Testis (tissue), 2 donors: ENCODE measurements around the gene SPPL2B.

ENCODE experiments used
- POLR2A ChIP-seq: fragments of 450-650 bp; IDR thresholded peaks from one replicate; pipeline ENCODE4 v1.6.1; 2017; ENCODE audit warnings: antibody characterized with exemption, mild to moderate bottlenecking, moderate library complexity
- TF ChIP-seq, protein P1 (sequence below), 3 experiments: fragments of 450-650 bp in 2 of 3; fragments of 200-600 bp in 1 of 3; sonication (generic) in 1 of 3; IDR thresholded peaks; one replicate each; pipeline ENCODE4 v1.5.1; 2016 to 2019; ENCODE audit warnings: antibody characterized with exemption in 3 of 3, mild to moderate bottlenecking in 2 of 3, moderate library complexity in 1 of 3

DNA sequence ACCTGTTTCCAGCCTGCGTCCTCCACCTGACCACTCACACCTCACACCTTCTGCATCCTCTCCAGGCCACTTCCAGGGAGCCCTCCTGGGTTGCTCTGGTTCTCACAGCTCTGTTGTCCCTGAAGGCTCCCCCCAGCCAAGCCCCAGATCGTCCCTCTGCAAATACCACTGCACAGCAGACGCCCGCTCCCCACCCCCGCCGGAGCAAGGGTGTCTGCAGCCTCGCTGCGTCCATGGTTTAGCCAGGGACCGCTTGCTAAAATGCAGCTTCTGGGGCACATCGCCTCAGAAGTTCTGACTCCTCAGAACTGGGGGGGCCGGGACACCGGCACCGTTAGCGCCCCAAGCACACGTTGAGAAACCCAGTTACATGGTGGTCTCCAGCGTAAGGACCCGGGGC, 21.5 kb upstream of the SPPL2B start:
- TF ChIP-seq, protein P1, sequence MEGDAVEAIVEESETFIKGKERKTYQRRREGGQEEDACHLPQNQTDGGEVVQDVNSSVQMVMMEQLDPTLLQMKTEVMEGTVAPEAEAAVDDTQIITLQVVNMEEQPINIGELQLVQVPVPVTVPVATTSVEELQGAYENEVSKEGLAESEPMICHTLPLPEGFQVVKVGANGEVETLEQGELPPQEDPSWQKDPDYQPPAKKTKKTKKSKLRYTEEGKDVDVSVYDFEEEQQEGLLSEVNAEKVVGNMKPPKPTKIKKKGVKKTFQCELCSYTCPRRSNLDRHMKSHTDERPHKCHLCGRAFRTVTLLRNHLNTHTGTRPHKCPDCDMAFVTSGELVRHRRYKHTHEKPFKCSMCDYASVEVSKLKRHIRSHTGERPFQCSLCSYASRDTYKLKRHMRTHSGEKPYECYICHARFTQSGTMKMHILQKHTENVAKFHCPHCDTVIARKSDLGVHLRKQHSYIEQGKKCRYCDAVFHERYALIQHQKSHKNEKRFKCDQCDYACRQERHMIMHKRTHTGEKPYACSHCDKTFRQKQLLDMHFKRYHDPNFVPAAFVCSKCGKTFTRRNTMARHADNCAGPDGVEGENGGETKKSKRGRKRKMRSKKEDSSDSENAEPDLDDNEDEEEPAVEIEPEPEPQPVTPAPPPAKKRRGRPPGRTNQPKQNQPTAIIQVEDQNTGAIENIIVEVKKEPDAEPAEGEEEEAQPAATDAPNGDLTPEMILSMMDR (IDR thresholded peaks at IDR 0.05), result no peak
- TF ChIP-seq POLR2A, result no peak
